GM19043 (cell line): ENCODE results near the gene PTPRN2.
"Not testable (repeated sequence)": the region's sequence is repeated elsewhere in the genome, so short reads cannot be mapped to it uniquely, and the experiment has no call there.

ENCODE experiments used
- ATAC-seq: cut with Tn5 transposase; IDR thresholded peaks from one replicate; pipeline ENCODE4 v1.9.1; 2021; ENCODE audit warnings: low read depth; ENCODE audit not compliant: unreplicated experiment

Gene PTPRN2

DNA sequence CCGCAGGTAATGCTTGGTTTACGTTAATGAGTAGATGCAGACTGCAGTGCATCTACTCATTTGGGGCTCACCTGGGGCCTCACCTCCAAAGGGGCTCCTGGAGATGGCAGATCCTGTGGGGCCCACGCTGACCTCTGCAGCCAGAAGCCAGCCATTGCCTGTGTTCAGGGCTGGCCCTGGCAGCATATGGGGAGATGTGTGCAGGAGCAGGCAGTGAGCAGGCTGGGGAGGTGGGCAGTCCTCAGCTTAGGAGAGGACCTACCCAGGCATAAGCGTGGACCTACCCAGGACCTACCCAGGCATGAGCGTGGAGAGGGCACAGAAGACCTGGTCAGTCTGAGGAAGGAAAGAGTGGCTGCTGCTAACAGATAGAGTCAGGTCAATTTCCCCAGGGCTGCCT lies 178.5 kb downstream of the PTPRN2 start:
- no peak for ATAC-seq

DNA sequence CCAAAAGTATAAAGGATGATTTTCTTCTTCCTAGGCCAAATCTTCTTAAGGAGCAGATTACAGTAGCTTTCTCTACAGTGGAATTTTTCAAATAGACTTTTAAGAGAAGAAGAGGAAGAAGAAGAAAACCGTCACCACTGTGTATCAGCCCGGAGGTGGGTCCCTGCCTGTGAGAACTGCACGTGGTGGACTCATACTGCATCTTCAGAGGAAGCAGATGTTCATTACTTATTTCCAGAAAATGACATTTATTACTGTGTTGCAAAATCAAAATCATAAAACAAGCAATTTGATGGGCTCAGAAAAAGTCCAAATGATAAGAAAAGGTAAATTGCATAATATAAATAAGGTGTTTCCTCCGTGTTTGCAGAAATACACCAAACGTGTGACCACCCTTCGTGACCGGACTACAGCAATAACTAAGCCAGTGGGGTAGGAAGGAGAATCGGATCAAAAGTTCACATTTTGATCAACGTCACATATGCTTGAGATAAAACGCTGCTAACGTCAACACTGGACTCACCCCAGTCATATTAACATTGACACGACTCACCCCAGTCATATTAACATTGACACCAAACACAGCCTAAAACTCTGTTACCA lies 179.2 kb downstream of the PTPRN2 start:
- no peak for ATAC-seq

DNA sequence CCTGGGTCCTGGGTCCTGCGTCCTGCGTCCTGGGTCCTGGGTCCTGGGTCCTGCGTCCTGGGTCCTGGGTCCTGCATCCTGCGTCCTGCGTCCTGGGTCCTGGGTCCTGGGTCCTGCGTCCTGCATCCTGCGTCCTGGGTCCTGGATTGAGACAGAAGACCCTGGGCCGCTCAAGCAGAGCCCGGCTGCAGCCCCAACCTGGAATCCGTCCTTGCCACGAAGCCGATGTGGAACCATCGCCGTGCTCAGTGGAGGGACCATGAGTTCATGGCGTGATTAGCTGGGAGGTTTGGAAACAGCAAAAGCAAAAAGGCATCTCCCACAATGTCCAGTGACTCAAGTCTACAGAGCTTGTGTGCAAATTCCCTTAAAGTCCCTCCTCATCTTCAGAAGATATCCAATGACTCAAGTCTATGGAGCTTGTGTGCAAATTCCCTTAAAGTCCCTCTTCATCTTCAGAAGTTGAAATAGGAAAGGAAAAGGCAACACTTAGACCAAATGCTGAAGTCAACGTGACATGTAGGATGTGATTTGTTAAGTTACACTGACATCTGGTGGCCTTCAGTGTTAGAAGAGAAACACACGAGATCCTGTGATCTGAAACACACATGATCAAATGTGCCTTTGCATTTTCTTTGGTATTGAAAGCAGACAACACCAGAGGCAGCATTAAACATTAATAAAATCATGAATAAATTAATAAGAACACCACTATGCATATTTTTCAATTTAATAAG lies 179.9 kb downstream of the PTPRN2 start:
- ATAC-seq: no peak

DNA sequence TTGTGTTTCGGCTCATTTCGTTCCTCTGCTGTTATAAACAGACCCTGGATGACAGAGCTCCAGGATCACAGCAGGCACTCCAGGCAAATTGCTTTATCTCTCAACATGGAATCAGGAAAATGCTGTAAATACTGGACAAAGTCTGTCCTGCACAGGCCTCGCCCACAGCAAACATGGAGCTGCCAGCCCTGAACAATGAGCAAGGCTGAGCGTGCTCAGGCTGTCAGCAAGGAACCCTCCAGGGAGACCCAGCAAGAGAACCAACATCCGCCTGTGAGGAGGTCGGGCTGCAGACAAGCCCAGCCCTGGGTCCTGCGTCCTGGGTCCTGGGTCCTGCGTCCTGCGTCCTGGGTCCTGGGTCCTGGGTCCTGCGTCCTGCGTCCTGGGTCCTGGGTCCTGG lies 180.8 kb downstream of the PTPRN2 start:
- no peak for ATAC-seq

DNA sequence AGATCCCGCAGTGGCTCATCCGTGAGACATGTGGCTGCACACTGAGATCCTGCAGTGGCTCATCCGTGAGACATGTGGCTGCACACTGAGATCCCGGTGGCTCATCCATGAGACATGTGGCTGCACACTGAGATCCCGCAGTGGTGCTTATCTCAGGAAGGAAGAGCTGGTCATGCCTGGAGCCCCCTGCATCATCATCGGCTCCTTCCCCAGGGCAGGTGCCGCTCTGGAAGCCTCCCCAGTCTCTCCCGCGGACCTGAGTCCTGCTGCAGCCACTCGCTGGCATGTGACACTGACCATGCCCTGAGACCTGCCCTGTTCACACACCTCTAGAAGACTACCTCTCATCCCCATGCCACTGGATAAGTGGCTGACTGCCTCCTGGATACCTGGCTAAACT lies 181.3 kb downstream of the PTPRN2 start:
- ATAC-seq: no peak

DNA sequence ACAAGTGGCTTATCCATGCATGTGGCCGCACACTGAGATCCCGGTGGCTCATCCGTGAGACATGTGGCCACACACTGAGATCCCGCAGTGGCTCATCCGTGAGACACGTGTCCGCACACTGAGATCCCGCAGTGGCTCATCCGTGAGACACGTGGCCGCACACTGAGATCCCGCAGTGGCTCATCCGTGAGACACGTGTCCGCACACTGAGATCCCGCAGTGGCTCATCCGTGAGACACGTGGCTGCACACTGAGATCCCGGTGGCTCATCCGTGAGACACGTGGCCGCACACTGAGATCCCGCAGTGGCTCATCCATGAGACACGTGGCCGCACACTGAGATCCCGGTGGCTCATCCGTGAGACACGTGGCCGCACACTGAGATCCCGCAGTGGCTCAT lies 181.9 kb downstream of the PTPRN2 start:
- not testable (repeated sequence) for ATAC-seq

DNA sequence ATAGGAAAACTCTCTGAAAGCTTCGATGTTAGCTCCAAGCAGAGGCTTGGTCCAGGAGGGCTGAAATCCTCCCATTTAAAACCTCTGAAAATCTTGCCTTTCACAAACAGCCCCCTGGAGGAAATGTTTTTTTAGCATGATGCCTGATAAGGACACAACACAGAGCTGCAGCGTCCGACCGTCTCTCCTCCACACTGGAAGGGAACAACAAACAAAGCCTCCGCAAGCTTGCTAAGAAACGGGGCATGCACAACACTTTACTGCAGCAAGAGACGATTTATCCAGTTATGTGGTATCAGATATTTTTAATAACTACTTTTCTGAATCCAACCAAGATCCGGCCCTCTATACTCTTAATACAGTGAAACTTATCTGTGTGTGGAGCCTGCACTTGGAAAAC lies 182.3 kb downstream of the PTPRN2 start:
- no peak for ATAC-seq

DNA sequence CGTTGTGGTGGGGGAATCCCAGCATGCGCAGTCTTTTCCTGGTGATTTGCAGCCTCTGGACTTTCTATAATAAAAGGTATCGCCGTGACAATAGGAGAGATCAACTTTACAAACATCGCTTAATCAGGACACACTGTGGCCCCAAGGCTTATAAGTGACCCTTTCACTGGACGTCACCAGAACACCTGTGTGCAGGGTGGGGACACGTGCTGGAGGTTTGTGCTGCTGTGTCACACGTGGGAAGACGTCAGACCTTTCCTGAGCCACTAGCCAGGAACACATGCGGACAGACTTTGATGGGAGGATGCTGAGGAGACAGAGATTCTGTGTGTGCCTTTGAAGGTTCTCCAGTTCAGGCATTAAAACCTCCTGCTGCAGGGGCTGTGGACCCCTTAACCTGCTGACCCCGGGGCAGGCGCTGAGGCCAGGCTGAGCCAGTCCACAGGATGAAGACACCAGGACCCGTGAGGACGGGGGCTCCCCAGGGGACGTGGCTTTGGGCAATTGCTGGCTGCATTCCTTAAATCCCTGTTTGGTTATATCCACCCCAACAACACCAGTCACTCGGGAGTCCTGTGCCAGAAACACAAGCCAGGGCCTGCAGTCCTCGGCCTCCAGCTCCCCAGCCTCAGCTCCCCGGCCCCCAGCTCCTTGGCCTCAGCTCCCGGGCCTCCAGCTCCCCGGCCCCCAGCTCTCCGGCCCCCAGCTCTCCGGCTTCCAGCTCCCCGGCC lies 183.4 kb downstream of the PTPRN2 start:
- ATAC-seq: no peak

DNA sequence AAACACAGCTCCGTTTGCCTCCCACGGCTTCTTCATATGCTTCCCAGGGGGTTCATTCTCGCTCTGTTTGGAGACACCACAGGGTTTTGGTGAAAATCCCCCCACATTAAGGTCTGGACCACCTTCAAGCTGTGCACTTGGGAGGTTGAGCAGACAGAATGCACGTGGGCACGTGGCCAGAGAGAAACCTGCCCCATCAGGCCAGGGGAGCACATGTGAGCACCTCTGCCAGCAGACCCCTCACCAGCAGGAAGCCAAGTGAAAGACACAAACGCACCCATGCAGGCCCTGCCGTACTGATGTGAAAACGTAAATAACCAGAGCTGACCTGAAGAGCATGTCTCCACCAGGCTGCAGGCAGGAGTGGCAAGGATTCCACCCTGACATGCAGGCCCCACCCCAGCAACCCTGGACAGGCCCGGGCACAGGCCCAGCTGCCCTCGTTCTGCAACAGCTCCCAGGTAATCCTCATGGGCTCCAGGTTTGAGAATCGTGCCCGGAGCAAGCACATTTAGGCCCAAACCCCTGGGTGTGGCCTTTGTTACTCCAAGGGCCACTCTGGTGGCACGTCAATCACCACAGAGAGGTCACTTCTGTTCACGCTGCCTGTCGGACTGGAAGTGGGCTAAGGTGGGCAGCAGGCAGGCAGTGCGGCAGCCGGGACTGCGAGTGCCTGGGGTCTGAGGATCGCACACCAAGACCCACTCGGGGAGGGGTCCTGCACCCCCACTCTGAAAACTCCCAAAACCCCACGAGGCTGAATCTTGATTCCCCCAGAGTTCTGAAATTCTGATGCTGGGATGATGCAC lies 184.4 kb downstream of the PTPRN2 start:
- no peak for ATAC-seq

DNA sequence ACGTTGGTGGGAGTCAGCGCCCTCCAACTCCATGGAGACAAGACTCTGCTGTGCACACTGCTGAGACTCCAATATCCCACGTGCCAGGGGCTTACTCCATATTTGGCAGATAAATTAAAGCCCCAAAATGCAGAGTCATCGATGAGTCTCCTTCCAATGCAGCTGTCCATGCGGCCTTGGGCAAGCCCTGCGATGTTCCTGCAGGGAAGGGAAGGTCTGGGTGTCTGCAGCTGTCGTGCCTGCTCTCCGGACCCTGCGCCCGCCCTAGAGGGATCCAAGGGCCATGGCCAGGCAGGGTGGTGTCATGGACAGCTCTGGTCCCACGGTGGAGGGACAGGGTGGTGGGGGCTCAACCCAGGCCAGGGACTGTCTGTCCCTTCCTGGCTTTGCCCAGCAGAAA lies 185.2 kb downstream of the PTPRN2 start:
- no peak for ATAC-seq

DNA sequence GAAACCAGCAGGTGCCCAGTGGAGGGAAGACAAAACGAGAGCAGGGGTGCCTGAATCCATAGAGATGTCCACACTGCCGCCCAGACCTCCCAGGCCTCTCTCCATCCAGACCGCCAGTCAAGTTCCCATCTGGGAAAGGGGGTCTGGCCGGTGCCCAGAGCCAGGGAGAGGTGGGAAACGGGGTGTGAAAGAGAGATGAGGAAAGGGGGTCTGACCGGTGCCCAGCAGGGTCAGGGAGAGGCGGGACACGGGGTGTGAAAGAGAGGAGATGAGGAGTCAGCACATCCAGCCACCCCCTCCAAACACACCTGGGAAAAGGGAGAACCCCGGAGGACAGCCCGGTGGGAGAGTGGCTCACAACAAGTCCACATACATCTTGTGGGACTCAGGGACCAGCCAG lies 185.8 kb downstream of the PTPRN2 start:
- ATAC-seq: no peak

DNA sequence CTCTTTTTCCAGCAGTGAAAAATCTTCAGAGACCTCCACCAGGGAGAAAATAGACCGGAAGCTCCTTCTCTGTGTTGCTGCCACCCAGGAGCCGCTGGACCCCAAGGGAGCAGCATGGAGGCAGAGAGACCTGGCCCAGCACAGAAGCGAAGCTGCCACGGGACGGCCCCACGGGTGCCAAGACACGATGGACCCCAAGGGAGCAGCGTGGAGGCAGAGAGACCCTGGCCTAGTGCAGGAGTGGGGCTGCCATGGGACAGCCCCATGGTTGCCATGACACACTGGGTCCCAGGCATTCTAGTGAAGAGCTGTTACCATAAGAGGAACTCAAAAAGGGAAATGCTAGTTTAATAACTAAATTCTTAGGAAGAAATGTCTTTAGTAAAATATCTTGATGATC lies 186.3 kb downstream of the PTPRN2 start:
- ATAC-seq: no peak

DNA sequence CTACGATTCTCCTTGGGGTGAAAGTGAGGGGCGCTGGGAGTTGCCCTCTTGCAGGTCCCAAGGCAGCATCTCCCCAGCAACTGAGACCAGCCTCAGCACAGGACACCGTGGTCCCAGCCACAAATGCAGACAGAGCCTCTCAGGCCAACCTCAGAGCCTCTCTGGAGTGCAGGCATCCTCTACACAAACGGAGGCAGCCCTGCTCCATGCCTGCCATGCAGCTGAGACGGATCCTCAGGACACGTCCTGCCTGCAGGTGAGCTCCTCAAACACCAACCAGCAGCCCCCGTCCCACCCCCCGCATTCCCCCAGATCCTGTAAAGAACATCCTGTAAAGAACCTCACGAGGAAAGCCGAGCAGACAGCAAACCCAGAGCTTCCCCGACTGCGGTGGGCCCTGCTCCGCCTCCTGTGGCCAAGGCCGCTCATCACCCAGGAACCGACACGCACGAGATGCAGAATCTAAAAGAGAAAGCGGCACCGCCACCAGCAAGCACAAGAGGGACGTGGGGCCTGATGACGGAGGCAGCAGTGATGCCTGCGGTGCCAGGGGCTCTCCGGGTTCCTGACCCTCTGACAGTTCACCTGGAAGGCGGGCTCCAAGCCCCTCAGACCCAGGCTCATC lies 186.9 kb downstream of the PTPRN2 start:
- no peak for ATAC-seq

DNA sequence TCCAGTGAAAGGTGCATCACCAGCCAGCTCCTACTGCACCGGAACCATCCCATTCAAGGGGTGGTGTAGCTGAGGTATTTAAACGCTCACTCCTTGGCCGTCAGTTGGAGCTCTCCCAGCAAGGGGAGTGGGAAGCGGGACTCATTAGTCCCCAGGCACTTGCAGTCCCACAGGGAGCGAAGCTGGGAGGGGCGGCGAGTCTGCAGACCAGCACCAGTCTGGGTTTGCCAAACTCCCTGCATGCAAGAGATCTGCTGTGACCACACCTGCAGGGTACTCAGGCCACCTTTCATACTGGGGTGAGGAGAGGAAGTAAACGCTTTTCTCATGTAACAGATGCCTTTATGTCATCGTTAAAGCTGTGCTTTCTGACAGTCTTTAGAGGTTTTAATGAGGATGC lies 187.9 kb downstream of the PTPRN2 start:
- ATAC-seq: no peak

DNA sequence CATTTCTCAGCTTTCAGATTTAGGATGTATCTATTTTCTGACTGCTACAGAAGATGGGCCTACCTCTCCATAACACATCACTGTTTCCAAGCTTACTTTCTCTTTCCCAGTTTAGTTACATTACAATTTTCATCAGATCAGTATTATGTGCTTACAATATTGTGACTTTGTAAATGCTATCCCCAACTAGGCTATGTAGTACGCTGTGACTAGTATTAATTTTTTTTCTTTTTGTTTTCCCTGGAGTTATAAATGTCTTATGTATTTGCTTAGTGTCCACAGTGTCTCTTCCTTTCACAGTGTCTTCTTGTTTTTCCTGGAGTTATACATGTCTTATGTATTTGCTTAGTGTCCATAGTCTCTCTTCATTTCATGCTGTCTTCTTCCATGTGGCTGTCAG lies 188.9 kb downstream of the PTPRN2 start:
- ATAC-seq: no peak

DNA sequence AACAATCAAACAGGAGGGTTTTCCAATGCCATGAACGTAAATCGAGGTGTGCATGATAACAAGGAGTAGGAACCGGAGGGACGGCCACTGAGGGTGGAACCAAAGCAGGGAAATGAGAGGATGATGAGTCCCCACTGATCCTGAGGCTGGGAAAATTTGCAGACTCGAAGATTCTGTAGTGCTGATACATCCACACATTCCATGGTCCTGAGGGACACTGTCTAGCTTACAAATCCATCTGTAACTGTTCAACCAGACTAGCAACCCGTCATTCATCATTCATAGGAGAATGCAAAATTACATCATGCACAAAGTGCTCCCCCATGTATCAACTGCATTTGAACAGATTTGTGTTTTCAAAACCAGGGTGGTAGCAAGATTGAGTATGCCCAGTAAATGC lies 189.7 kb downstream of the PTPRN2 start:
- ATAC-seq: no peak

DNA sequence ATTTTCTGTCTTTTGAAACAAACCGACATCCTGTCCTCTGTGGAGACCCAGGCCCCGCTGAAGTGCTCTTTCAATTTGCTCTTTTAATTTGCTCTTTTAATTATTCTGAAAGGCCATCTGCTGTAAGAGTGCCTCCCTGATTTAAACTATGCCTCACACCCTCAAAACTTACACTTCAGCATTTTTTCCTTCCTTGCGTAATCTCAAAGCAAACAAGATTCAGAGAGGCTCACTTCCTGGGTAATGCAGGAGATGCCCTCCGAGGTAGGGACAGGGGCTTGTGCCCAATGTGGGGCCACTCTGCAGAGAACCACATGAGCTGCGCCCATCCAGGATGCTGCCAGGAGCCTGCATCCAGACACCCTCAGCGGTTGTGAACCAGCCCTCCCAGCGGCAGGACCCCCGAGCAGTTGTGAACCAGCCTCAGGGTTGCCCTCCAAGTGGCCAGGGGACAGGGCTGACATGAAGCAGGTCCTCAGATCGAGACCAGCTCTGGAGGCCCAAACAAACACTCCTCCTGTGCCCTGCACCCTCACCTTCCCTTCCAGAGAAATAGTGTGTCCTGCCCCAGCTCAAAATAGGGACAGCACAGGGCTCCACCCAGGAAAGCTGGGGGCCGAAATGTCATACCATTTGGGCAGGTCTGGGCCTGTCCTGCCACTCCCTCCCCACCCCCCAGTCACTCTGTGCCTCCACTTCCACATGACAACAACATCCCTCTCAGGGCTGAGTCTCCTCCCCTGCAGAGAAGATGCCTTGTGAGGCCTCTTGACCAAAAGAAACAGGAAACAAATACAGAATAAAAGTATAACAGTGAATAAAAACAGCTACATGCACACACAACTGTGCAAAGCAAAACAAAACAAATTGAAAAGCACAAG lies 190.4 kb downstream of the PTPRN2 start:
- ATAC-seq: no peak

DNA sequence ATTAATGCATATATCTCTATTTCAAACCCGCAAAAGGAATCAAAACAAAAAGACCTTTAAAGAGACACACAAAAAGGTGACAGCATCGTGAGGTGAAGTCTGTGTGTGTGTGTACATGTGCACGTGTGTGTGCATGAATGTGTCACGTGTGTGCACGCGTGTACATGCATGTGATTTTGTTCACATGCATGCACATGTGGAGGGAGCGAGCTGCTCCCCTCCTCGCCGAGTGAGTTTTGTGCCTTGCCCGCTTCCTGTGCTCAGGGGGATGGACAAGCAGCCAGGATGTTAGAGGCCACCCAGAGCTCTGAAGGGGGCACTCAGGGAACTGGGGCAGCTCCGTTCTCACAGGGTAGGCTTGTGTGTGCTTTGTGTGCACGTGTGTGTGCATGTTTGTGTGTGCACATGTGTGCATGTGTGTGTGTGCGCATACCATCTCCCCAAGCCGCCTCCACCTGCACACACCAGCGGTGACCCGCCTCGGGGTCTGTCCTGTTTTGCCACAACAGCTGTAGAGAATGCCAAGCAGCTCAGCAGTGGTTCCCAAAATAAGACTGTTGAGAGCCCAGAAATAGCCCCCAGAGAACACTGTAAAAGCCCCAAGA lies 191.2 kb downstream of the PTPRN2 start:
- no peak for ATAC-seq

DNA sequence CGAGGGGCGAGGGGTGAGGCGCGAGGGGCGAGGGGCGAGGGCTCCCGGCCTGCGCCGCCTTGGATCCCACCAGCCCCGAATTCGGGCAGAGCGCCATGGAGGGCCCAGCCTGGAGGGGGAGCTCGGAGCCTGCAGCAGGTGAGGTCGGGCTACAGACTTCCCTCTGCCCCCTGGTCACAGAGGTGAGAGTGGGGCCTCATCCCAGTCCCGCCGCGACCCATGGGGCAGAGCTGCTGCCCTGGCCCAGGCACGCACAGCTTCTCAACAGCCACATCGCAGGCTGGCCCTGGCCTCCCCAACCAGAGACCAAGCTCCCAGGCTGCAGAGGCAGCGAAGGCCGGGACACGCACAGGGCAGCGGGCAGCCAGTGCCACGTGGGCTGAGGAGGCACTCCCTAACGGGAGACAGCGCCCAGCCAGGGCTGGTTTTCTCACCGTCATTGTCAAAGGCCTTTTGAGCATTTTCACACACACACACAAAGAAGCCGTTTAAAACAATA lies 191.8 kb downstream of the PTPRN2 start:
- no peak for ATAC-seq
